T-helper 2 cell treated with Interferon-gamma antibody and Interleukin-4, amounts not matched to agents 100 ng/mL and 5 ng/mL, for 36 hours (primary cell): ENCODE data around the gene RGS6. TPM values are rescaled to one million over a fixed set of nuclear protein-coding genes. Genes with fewer than 3 reads are reported as not detected.

Source experiments
- intact Hi-C: fragments of 100-400 bp; cut with micrococcal nuclease; formaldehyde crosslinking; loops from one replicate; pipeline ENCODE4 v1.15.1; 2023
- total RNA-seq: library from RNA; stranded (reverse); gene quantifications from 2 replicates; pipeline ENCODE4 v1.2.3, GENCODE V29; 2022

RGS6 gene
- total RNA-seq, 1 donor from 2014 or later, result 0.18 TPM

- intact Hi-C loops, result no loop called here
These were observed 551.1 kb downstream of the RGS6 start for GRCh38 chr14:72483311-72483710.

- intact Hi-C loops, result no loop called here
These were observed 553.5 kb downstream of the RGS6 start for GRCh38 chr14:72485695-72486094.

DNA sequence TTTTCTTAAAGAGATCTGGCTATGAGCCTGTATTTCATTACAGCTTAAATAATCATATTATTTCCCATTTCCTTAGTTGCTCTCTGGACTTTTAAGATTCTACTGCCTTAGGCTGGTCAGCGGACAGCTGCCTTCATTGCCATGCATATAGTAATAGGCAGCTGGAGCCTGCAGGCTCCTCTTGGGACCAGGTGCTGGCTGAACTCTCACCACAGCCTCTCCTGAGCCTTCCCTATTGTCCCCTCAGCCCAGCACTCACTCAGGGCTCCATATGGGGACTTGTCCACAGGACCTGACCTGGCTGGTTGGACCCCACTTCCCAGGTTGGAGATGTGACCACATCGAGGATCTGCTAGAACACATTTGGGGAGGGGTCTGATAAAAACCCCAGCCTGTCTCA lies 556.3 kb downstream of the RGS6 start:
- intact Hi-C loops, result no loop called here

GRCh38 chr14:72492196-72492595 lies 560.0 kb downstream of the RGS6 start:
- intact Hi-C loops, result no loop called here

- intact Hi-C loops, result loop anchor here (5.0 kb wide), 1 partner anchor 113 kb away; no protein-coding TSS in a partner anchor
These were observed 563.4 kb downstream of the RGS6 start for GRCh38 chr14:72495668-72496067.

DNA sequence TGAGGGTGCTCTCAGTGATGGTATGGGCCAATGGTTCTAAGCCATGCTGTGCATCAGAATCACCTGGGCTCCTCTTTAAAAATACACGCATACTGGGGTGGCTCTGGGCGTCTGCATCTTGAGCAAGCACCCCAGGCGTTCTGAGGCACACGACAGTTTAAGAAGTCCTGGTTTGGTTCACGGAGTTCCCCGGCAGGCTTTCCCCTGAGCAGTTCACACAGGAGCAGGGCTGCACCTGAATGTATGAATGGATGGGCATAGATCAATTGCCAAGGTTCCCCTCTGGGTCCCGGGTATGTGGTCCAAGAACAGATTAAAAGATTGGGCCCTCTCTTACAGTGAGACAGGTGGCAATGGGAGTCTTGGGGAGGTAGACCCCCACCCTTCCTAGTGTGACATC lies 566.4 kb downstream of the RGS6 start:
- intact Hi-C loops, result loop anchor here (5.0 kb wide), 1 partner anchor 116 kb away; no protein-coding TSS in a partner anchor

- intact Hi-C loops, result loop anchor here (5.0 kb wide), 1 partner anchor 117 kb away; no protein-coding TSS in a partner anchor
These were observed 567.5 kb downstream of the RGS6 start for GRCh38 chr14:72499746-72500145.

DNA sequence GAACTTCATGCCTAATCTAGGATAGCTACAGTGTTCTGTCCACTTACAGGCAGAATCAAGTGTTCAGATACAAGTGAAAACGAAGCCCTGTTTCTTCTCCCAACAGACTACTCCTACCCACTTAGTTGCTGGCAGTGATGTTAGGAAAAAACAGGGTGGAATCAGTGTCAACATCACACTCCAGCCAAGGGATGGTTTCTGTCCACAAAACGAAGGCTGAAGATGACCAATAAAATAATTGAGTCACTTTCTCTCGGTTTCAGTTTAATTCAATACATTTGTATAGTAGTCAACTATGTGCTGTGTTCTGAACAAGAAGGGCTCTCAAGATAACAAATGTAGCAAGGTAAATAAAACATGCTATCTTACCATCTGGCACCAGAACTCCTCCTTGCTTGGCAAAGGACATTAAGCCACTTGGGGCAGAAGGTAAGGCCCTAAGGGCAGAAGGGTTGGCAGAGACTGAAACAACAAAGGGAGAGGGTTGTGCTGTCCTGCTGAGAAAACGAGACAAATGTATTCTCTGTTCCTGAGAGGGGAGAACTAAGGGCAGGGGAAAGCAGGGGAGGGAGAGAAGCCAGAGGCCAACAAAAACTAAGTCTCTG lies 568.1 kb downstream of the RGS6 start:
- intact Hi-C loops, result no loop called here

GRCh38 chr14:72501439-72501838 lies 569.2 kb downstream of the RGS6 start:
- intact Hi-C loops, result no loop called here

DNA sequence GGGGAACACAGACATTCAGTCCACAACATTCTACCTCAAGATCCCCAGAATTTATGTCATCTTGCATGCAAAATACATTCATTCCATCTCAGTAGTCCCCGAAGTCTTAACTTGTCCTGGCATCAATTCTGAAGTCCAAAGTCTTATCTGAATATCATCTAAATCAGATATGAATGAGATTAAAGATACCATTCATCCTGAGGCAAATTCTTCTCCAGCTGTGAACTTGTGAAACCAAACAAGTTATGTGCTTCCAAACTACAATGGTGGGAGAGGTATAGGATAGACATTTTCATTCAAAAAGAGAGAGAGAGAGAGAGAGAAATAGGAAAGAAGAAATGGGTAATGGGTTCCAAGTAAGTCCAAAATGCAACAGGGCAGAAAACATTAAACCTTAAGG lies 571.0 kb downstream of the RGS6 start:
- intact Hi-C loops, result no loop called here

DNA sequence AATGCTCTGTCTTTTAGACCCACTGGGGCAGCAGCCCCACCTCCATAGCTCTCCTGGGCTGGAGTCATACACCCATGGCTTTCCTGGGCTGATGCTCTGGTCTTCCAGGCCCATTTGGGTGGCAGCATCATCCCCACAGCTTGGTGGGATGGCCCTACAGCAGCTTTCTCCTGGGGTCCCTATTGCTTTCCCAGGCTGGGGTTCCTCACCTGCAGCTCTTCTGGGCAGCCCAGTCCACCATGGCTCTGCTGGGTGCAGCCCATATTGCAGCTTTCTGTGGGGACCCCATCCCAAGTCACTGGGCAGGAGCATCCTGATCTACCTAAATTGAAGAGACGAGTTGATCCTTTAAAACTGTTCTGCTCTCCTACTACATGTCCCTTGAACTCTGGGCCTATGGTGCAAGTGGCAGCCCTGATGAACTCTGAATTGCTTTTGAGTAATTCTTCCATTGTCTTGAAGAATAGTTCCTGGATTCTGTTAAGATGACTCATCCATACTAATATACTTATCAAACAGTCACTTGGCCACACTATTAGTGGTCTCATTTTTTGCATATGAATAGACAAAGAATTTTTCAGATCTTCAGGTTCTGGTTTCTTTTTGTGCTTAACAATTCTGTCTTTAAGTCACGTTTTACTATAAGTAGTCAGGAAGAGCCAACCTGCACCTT lies 571.6 kb downstream of the RGS6 start:
- intact Hi-C loops, result no loop called here

GRCh38 chr14:72510566-72510965 lies 578.3 kb downstream of the RGS6 start:
- intact Hi-C loops, result loop anchor here (10.0 kb wide), 1 partner anchor 214 kb away; no protein-coding TSS in a partner anchor

DNA sequence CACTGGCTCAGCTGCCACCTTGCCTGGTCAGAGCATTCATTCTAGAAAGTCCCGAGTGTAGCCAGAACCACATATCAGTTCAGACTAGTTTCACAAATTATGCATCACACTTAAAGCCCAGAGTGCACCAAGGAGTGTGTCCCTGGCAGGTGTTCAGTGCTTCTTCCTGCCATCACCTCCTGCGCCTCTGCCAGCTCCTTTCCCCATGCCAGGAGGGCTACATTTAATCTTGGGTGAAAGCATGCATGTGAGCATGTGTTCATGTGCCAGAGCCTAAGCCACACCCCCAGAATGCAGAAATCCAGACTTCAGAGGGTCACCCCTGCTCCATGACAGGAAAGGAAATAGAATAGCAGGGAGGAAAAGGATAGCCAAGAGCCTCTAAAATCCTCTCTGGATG lies 580.1 kb downstream of the RGS6 start:
- intact Hi-C loops, result loop anchor here (10.0 kb wide), 1 partner anchor 213 kb away; no protein-coding TSS in a partner anchor

DNA sequence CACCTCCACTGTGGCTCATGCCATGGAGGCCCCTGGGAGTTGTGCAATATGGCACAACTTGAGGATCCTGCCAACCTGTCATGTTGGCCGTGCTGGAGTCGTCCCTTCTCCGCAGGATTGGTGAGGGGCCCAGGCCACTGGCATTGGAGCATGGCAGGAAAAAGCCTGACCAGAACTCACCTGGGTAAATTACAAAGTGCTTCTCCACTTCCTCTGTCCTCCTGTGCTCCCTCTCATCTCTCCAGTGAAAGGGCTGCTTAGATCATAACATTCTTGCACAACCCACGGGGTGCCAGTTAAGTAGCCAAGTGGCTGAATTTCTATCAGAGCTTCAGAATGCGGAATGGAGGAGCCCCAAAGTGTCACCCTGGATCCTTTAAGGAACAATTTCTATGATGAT lies 580.7 kb downstream of the RGS6 start:
- intact Hi-C loops, result loop anchor here (10.0 kb wide), 1 partner anchor 212 kb away; no protein-coding TSS in a partner anchor

GRCh38 chr14:72513346-72513745 lies 581.1 kb downstream of the RGS6 start:
- intact Hi-C loops, result loop anchor here (10.0 kb wide), 1 partner anchor 211 kb away; no protein-coding TSS in a partner anchor

DNA sequence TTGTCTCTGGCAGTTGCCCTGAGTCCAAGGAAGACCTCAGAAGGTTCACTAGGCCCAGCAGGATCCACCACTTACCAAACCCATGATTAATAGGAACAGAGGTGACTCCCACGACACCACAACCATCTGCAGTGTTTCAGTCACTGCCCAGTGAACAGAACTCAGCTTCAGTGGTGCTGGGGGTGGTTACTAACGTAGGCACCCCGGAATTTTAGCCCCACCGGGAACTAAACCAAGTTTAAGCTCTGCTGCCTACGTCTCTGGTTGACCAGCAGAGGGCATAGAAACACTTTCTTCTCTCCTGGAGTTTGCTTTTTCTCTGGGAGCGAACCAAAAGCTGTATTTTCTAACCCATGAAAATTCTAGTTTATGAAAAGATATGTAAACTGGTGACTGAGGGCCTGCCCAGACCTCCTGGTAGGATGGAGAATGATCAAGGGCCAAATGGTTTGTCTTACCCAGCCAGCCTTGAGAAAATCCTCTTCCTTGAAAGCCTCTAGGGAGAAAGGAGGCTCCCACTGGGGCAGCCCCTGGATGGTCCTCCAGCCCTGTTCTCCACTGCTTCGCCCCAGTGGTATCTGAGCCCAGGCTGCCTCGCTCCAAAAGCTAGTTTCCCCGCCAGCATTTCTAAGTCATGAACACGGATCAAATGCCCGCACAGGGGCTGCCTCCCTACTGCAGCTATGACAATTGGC lies 581.9 kb downstream of the RGS6 start:
- intact Hi-C loops, result loop anchor here (10.0 kb wide), 1 partner anchor 211 kb away; no protein-coding TSS in a partner anchor

DNA sequence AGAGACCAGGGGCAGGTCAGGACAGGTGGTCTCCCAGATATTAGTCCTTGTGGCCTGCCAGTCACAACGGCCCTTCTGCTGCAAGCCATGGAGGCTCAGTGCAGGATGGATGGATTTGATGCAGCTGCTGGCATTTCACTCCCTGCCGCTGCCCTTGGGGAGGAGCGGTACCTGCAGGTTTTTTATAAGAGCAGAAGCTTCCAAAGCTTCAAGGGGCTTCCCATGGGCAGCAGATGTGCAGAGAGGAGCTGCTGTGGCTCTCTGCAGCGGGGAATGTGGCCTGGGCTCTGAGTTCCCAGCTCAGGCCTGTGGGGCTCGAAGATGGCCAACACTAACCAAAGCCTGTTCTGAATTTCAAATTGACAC lies 582.4 kb downstream of the RGS6 start:
- intact Hi-C loops, result loop anchor here (5.0 to 10.0 kb wide), 2 partner anchors 62 to 210 kb away; no protein-coding TSS in a partner anchor

DNA sequence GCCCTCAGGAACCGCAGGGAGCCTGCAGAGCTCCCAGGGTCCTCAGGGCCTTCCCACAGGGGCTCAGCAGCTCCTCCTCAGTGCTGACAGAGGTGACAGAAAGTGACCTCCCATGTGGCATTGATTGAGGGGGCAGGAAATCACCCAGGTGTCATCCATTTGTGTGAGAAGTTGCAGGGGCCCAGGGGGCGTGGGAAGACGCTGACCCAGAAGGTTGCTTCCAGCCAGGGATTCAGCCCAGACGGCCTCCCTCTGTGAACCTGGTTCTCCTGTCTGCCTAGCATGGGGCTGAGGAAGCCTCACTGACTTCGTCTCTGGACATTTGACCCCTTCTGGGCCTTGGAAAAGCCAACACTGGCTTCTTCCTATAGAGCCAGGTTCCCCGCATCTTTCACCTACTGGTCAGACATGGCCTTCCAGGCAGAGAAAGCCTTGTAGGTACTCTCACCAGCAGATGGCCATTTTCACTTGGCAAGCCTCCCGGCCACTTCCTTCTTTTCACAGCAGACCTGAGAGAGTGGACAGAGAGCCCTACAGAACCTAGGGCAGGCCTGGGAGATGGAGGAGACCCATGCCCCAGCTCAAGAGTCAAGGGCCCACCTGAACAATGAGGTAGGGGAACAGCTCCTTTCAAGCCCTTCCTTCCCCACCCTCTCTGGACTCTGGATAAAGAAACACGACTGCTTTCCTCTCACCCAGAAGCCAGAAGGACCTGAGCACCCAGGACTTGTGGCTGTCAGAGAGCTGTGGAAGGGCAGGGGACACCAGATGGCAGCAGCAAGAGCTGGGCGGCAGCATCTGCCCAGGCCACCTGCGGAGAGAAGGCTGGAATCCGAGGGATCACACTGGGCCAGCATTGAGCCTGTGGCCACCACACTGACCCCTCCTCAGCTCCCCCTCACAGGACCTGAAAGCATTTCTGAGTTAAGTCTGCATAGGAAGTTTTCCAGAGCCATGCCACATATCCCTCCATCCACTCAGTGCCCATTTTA lies 583.8 kb downstream of the RGS6 start:
- intact Hi-C loops, result loop anchor here (5.0 to 10.0 kb wide), 2 partner anchors 64 to 209 kb away; no protein-coding TSS in a partner anchor

DNA sequence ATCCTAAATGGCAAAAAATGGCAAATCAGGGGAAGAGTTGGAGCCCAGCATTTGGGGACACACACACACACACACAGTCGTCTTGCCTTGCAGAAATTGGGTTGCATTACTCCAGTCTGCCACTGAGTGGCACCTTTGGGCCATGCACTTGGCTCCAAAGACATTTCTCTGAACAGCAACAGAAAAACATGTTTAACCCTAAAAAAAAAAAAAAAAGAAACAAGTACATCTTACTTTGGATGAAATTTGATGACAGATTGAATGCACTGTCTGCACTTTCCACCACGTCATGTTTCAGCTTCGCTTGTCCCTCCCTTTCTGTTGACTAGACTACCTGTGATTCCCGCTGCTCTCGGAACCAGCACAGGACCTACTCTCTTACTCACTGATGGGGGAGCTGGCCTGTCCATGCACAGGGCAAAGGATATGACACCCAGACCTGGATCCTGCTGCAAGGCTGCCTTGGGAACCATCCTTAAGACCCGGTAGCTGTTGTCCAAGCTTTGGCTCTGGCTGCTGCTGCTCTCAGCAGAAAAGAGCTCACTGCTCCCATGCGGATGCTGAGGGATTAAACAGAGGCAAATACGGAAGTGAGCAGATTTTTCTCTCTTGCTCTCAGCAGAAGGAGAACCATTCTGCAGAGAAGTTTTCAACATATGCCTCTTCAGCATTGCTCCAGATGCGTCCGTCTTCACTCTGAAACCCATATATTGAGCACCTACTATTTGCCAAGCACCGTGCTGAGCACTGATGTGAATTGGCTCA lies 584.9 kb downstream of the RGS6 start:
- intact Hi-C loops, result loop anchor here (1.0 to 10.0 kb wide), 4 partner anchors 65 to 431 kb away; no protein-coding TSS in a partner anchor

DNA sequence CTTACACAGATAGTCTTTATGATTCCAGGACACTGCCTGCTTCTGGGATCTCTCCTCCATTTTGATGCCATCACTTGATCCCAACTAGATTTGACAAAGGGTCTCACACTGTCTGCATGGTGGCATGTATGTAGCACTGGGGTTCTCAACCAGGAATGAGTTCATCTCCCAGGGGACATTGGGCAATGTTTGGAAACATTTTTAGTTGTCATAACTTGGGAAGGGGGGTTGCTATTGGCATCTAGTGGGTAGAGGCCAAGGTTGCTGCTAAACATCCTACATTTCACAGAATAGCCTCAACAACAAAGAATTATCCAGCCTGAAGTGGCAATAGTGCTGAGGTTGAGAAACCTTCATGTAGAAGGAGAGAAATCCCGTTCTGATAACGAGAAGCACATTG lies 585.5 kb downstream of the RGS6 start:
- intact Hi-C loops, result loop anchor here (1.0 to 10.0 kb wide), 8 partner anchors 15 to 941 kb away; partner anchors contain the start of gene NUMB
